ENCODE measurements around the gene DIP2C.

- TF ChIP-seq, protein P1, sequence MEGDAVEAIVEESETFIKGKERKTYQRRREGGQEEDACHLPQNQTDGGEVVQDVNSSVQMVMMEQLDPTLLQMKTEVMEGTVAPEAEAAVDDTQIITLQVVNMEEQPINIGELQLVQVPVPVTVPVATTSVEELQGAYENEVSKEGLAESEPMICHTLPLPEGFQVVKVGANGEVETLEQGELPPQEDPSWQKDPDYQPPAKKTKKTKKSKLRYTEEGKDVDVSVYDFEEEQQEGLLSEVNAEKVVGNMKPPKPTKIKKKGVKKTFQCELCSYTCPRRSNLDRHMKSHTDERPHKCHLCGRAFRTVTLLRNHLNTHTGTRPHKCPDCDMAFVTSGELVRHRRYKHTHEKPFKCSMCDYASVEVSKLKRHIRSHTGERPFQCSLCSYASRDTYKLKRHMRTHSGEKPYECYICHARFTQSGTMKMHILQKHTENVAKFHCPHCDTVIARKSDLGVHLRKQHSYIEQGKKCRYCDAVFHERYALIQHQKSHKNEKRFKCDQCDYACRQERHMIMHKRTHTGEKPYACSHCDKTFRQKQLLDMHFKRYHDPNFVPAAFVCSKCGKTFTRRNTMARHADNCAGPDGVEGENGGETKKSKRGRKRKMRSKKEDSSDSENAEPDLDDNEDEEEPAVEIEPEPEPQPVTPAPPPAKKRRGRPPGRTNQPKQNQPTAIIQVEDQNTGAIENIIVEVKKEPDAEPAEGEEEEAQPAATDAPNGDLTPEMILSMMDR (IDR thresholded peaks at IDR 0.05), result no peak
- TF ChIP-seq POLR2AphosphoS5 (IDR thresholded peaks at IDR 0.05), result no peak
Observed at GRCh38 chr10:559767-560047, 129.8 kb downstream of the DIP2C start.

All from prostate gland (tissue), 2 donors.